Stimulated activated memory B cell treated with anti-CD40 and anti-IgM and Interleukin-4, amounts not matched to agents 10 μg/mL and 1 μg/mL and 100 μg/mL, for 72 hours (primary cell): ENCODE results near the gene EYS.
"Not testable (repeated sequence)": the region's sequence is repeated elsewhere in the genome, so short reads cannot be mapped to it uniquely, and the experiment has no call there.

ENCODE experiments used
- ATAC-seq: fragments of 150-1000 bp; cut with Tn5 transposase; 2 replicates; pipeline ENCODE4 v1.10.0; 2021
- H3K27ac Mint-ChIP-seq: one replicate; pipeline ENCODE4 v1.8.0; 2022; ENCODE audit warnings: mild to moderate bottlenecking, mixed read lengths
- H3K27me3 Mint-ChIP-seq: one replicate; pipeline ENCODE4 v1.8.0; 2022; ENCODE audit warnings: mixed read lengths
- H3K36me3 Mint-ChIP-seq: one replicate; pipeline ENCODE4 v1.8.0; 2022; ENCODE audit warnings: mixed read lengths
- H3K4me1 Mint-ChIP-seq: one replicate; pipeline ENCODE4 v1.8.0; 2022; ENCODE audit warnings: mixed read lengths
- H3K4me3 Mint-ChIP-seq: one replicate; pipeline ENCODE4 v1.8.0; 2022; ENCODE audit warnings: mild to moderate bottlenecking, moderate library complexity, mixed read lengths
- H3K9me3 Mint-ChIP-seq: one replicate; pipeline ENCODE4 v1.8.0; 2022; ENCODE audit warnings: mixed read lengths

Gene EYS

DNA sequence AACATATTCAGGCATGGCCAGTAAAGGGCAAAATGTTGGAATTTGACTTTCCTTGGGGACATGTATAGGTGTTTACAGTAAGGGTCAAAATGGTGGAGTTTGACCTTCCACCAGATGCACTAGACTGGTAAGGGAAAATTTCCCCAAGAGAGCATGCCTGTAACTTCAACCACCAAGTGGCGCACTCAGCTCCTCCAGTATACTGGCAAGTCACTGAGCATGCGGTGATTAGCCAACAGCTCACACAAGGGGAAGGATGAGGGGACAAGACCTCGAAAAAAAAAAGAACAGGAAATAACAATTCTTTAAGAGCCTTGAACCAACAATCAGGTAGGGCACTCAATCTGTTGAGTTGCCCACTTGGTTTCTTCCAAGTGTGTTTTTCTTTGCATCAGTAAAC is 140.9 kb downstream of the EYS start:
- Mint-ChIP-seq H3K27me3 (no peaks in the 10 kb centered on the region), H3K9me3 (peaks cover 7% of the 10 kb centered on the region), H3K36me3 (no peaks in the 10 kb centered on the region), H3K4me3 (no peak overlapping the region), H3K27ac (no peak overlapping the region), H3K4me1 (no peaks in the 10 kb centered on the region)
- ATAC-seq: no peak

DNA sequence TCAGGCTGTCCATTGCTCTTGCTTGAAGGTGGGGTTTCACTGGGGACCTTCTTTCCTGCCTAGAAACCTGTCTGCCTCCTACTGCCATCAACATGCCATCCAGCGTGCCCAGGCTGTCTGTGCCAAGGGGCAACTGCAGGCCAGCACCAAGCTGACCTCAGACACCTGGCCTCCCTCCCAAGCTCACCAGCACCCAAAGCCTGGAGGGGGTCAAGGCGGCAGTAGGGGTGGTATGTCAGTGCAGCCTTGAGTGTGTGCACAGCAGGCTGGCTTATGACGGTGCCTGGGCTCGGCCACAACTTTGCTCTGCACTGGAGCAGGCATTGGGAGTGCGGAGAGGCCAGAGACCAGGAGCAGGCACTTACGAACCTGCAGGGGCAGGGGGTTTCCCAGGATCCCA is 149.0 kb downstream of the EYS start:
- Mint-ChIP-seq H3K27ac (no peak overlapping the region), H3K27me3 (no peaks in the 10 kb centered on the region), H3K4me1 (no peaks in the 10 kb centered on the region), H3K9me3 (peaks cover 4% of the 10 kb centered on the region), H3K4me3 (no peak overlapping the region), H3K36me3 (no peaks in the 10 kb centered on the region)
- ATAC-seq: no peak

DNA sequence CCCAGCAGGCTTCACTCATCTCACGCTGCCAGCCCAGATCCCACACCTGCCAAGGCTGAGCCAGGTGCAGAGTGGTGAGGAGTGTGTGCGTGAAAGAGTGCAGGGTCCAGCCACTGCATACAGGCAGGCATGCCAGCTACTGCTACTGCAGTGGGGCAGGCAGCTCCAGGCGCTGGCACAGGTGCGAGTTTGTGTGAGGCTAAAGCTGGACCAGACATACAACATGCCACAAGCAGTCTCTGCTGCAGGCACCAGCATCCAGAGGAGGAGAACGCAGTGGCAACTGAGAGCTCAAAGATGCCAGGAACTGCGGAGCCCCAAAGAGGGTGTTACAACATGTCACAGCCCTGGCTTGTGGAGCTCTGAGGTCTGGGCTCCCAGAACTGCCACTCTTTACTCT is 149.8 kb downstream of the EYS start:
- no peak overlapping the region for H3K4me3 Mint-ChIP-seq
- H3K4me1 Mint-ChIP-seq: no peaks in the 10 kb centered on the region
- peaks cover 4% of the 10 kb centered on the region for H3K9me3 Mint-ChIP-seq
- H3K27me3 Mint-ChIP-seq: no peaks in the 10 kb centered on the region
- H3K36me3 Mint-ChIP-seq: no peaks in the 10 kb centered on the region
- no peak overlapping the region for H3K27ac Mint-ChIP-seq
- no peak for ATAC-seq

DNA sequence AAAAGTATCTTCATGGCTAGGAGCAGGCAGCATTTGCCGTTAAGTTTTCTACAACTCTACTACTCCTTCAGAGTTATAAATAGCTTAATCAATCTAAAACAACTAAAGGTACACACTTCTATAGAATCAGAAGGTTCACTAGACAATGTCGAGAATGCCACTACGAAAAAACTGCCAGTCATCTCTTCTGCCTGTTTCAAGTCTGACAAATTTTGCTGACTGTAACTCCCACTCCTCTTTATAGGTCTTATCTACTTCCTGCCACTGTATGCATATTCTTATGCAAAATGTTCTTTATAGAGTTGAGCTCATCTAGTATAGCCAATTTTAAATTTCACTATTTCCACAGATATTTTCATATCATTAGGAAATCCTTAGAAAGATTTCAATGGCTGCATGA is 160.1 kb downstream of the EYS start:
- Mint-ChIP-seq H3K4me3 (no peak overlapping the region), H3K27me3 (no peaks in the 10 kb centered on the region), H3K9me3 (peaks cover 6% of the 10 kb centered on the region), H3K27ac (no peak overlapping the region), H3K36me3 (no peaks in the 10 kb centered on the region), H3K4me1 (no peaks in the 10 kb centered on the region)
- no peak for ATAC-seq

DNA sequence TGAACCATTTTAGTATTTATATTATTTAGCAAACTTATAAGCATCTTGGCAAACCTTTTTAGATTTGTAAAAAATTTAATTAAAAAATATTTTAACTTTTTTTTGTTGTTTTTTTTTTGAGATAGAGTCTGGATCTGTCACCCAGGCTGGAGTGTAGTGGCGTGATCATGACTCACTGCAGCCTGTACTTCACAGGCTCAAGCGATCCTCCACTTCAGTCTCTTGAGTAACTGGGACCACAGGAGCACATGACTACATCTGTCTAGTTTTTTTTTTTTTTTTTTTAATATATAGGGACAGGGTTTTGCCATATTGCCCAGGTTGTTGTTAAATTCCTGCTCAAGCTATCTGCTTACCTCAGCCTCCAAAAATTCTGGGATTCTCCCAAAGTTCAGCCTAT is 161.1 kb downstream of the EYS start:
- no peaks in the 10 kb centered on the region for H3K4me1 Mint-ChIP-seq
- peaks cover 6% of the 10 kb centered on the region for H3K9me3 Mint-ChIP-seq
- no peaks in the 10 kb centered on the region for H3K27me3 Mint-ChIP-seq
- no peak for ATAC-seq
- no peaks in the 10 kb centered on the region for H3K36me3 Mint-ChIP-seq
- H3K4me3 Mint-ChIP-seq: no peak overlapping the region
- no peak overlapping the region for H3K27ac Mint-ChIP-seq

DNA sequence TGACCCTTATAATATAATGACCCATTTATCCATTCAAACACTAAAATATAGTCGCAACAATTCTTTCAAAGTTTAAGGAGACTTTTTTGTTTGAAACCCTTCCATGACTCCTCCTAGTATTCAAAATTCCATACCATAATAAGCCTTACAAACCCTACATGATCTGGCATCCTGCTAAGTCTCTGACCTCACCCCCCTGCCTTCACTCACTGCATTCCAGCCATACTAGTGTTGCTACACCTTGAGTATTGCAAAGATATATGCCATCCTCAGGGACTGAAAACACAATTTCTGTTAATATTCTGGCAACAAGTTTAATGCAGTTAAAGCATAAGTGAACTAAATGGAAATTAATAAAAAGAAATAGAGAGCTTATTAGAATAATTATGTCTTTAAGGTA is 168.4 kb downstream of the EYS start:
- ATAC-seq: no peak
- Mint-ChIP-seq H3K27ac (no peak overlapping the region), H3K4me3 (no peak overlapping the region), H3K36me3 (no peaks in the 10 kb centered on the region), H3K4me1 (no peaks in the 10 kb centered on the region), H3K27me3 (no peaks in the 10 kb centered on the region), H3K9me3 (peaks cover 5% of the 10 kb centered on the region)

DNA sequence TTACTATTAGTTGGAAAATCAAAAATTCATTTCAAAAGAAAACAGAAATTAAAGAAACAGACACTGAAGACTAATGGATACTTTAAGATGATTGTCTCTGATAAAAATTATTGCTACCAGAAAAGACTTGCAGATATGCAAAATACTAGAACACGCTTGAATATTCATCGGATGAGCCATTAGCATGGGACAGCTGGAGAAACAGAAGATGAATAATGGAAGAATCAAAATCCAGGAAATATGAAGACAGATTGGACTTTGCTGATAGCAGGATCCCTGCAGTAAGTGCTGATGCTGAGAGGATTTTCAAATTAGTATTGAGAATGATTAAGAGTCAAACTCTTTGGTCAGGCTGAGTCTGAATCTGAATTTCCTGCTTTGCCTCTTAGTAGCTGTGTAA is 169.4 kb downstream of the EYS start:
- no peaks in the 10 kb centered on the region for H3K36me3 Mint-ChIP-seq
- peaks cover 4% of the 10 kb centered on the region for H3K9me3 Mint-ChIP-seq
- H3K4me3 Mint-ChIP-seq: no peak overlapping the region

DNA sequence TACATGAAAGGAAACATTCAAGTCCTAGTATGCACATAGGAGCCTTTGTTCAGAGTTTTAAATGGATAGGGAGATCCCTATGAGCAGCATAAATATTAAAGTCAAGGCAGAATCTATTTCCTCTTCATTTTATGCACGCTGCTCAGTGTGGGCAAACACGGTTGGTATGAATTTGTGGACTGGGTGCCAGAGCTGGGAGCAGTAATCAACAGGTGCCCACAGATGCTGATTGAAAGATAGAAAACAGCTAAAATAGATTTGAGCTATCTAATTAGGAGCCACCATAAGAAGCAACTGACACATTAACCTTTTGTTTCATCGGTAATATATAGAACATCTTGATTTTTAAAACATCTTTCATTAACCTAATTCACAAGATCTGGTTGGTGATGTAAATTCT is 175.5 kb downstream of the EYS start:
- Mint-ChIP-seq H3K9me3 (peaks cover 4% of the 10 kb centered on the region), H3K4me3 (no peak overlapping the region), H3K36me3 (no peaks in the 10 kb centered on the region), H3K4me1 (no peaks in the 10 kb centered on the region), H3K27me3 (no peaks in the 10 kb centered on the region), H3K27ac (no peak overlapping the region)
- no peak for ATAC-seq

More for the DNA sequence above, 169.4 kb downstream of the EYS start:
- no peak for ATAC-seq
- H3K27me3 Mint-ChIP-seq: no peaks in the 10 kb centered on the region
- H3K4me1 Mint-ChIP-seq: no peaks in the 10 kb centered on the region
- no peak overlapping the region for H3K27ac Mint-ChIP-seq

DNA sequence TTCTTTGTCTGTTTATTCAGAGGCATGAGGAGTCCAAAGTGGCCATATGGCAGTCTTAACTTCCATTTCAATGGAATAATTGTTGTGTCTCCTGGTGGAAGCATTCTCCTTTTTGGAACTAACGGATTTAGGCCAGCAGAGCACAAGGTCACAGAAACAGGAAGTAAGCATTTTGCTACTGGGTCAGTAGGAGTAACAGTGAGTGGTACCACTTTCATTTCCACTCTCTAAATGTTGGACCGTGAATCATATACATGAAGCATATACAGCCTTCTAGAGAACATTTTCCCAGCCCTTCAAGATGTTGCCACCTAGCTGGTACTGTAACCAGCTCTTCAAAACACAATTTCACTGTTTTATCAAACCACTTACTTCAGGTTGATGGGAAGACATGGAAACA is 182.8 kb downstream of the EYS start:
- ATAC-seq: no peak
- Mint-ChIP-seq H3K27ac (no peak overlapping the region), H3K27me3 (no peaks in the 10 kb centered on the region), H3K36me3 (no peaks in the 10 kb centered on the region), H3K9me3 (peaks cover 6% of the 10 kb centered on the region), H3K4me3 (no peak overlapping the region), H3K4me1 (no peaks in the 10 kb centered on the region)

DNA sequence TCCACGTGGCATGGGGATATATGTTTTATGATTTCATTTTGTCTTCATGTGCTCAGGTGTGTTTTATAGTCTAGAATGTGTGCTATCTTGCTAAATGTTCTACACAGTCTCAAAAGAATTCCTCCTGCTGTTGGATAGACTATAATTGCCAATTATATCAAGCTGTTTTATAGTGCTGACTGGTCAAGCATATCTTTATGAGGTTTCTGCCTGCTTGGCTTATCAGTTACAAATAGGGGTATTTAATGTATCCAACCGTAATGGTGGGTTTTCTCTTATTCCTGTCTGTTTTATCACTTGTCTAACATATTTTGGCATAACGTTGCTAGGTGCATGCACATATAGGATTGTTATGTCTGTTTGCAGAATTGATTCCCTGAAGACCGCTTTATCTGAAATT is 201.3 kb downstream of the EYS start:
- H3K27ac Mint-ChIP-seq: no peak overlapping the region
- H3K4me3 Mint-ChIP-seq: no peak overlapping the region
- peaks cover 3% of the 10 kb centered on the region for H3K9me3 Mint-ChIP-seq
- H3K4me1 Mint-ChIP-seq: no peaks in the 10 kb centered on the region
- no peaks in the 10 kb centered on the region for H3K36me3 Mint-ChIP-seq
- no peak for ATAC-seq
- H3K27me3 Mint-ChIP-seq: no peaks in the 10 kb centered on the region

DNA sequence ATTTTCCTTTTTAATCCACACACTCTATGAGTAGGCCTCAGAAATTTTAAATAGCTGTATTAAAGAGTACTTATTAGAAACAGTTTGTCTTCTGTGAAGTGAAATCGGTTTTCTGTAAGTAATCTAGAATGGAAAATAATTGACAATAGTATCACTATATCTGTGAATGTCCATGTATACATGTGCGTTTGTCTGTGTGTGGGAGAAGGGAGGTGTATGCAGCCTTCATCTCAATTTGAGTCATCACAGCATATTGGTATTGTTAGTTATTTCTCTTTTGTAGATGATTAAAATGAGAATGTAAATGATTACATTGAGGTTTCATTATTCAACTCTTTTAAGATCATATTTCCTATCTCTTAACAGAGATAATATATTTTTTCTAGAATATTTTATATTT is 206.0 kb downstream of the EYS start:
- no peak overlapping the region for H3K27ac Mint-ChIP-seq
- H3K36me3 Mint-ChIP-seq: no peaks in the 10 kb centered on the region
- peaks cover 6% of the 10 kb centered on the region for H3K9me3 Mint-ChIP-seq

DNA sequence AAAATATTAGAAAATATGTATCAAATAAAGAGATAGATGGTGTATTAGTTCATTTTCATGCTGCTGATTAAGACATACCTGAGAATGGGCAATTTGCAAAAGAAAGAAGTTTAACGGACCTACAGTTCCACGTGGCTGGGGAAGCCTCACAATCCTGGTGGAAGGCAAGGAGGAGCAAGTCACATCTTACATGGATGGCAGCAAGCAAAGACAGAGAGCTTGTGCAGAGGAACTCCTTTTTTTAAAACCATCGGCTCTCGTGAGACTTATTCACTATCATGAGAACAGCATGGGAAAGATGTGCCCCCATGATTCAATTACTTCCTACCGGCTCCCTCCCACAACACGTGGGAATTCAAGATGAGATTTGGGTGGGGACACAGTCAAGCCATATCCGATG is 223.4 kb downstream of the EYS start:
- not testable (repeated sequence) for H3K9me3 Mint-ChIP-seq, H3K27me3 Mint-ChIP-seq, H3K4me1 Mint-ChIP-seq, H3K4me3 Mint-ChIP-seq, H3K27ac Mint-ChIP-seq, ATAC-seq, H3K36me3 Mint-ChIP-seq

More for the DNA sequence above, 206.0 kb downstream of the EYS start:
- ATAC-seq: no peak
- no peak overlapping the region for H3K4me3 Mint-ChIP-seq
- H3K27me3 Mint-ChIP-seq: no peaks in the 10 kb centered on the region
- no peaks in the 10 kb centered on the region for H3K4me1 Mint-ChIP-seq

DNA sequence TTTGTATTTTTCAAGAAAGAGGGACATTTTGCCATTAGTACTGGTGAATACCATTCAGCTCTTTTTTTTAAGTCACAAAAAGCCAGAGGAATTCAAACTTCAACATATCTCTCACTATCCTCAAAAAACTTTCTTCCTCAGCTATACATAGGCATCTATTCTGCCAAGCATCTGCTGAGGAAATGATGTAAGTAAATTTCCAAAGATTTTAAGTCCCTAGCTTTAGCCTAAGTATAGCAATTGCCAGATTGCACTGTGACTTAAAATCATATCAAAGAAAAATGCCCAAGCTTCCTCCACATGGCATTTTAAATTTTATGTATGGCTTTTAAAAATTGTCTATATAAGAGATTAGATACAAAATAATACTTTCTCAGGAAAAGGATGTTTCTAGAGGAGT is 237.4 kb downstream of the EYS start:
- no peaks in the 10 kb centered on the region for H3K4me1 Mint-ChIP-seq
- H3K27ac Mint-ChIP-seq: no peak overlapping the region
- no peaks in the 10 kb centered on the region for H3K27me3 Mint-ChIP-seq
- no peak for ATAC-seq
- H3K4me3 Mint-ChIP-seq: no peak overlapping the region
- H3K36me3 Mint-ChIP-seq: no peaks in the 10 kb centered on the region
- H3K9me3 Mint-ChIP-seq: peaks cover 10% of the 10 kb centered on the region

DNA sequence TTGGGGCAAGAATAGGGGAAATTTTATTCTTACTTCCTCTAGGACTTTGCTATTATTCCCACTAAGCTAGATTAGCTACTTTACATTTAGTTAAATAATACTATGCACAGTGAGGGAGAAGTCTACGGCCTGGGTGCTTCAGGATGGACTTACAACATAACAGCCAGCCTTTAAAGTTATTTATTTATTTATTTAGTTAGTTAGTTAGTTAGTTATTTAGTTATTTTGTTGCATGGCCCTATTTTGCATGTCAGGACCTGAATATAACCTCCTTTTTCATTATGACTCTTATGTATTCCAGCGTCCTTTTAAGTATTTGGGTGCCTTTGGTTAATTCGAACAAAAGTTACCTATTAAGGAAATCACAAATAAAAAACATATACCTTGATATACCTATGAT is 238.7 kb downstream of the EYS start:
- no peak for ATAC-seq
- no peaks in the 10 kb centered on the region for H3K4me1 Mint-ChIP-seq
- H3K27ac Mint-ChIP-seq: no peak overlapping the region
- peaks cover 12% of the 10 kb centered on the region for H3K9me3 Mint-ChIP-seq
- no peaks in the 10 kb centered on the region for H3K36me3 Mint-ChIP-seq
- H3K27me3 Mint-ChIP-seq: no peaks in the 10 kb centered on the region
- no peak overlapping the region for H3K4me3 Mint-ChIP-seq

DNA sequence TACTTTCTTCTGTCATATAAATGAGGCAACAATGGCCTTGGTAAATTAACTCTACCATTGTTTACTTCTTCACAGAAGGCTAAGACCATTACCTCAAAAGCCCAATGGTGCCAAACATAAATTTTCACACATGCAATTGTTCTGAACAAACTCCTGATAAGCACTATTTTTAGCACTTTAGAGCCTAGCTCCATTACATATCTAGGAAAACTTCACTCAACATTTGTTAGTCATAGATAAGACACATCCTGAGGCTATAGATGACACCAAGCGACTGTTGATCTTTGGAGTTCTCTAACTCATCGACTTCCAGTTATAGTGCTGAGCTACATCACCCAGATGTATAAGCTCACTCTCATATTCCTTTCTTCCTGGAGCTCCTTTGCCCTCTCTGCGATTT is 245.9 kb downstream of the EYS start:
- Mint-ChIP-seq H3K4me1 (no peaks in the 10 kb centered on the region), H3K4me3 (no peak overlapping the region), H3K27me3 (no peaks in the 10 kb centered on the region), H3K36me3 (no peaks in the 10 kb centered on the region), H3K27ac (no peak overlapping the region), H3K9me3 (peaks cover 8% of the 10 kb centered on the region)
- no peak for ATAC-seq

DNA sequence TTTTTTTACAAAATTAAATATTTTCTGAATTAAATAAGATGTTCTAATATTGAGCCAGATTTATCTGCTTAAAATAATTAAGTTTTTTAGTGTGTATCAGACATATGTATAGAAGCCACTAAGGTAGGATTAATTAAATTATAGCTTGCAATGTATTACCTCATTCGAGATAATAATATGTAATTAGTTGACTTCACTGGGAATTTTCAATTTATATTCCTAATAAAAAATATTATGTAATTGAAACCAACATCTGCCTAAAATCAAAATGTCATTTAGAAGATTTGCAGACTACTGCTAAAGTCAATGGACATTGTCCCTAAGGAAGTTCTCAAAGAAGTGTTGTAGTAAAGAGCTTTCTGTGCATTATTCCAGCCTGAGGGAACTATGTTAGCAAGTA is 254.7 kb downstream of the EYS start:
- no peak overlapping the region for H3K27ac Mint-ChIP-seq
- H3K9me3 Mint-ChIP-seq: peaks cover 6% of the 10 kb centered on the region
- H3K27me3 Mint-ChIP-seq: no peaks in the 10 kb centered on the region
- no peaks in the 10 kb centered on the region for H3K4me1 Mint-ChIP-seq
- ATAC-seq: no peak
- no peaks in the 10 kb centered on the region for H3K36me3 Mint-ChIP-seq
- no peak overlapping the region for H3K4me3 Mint-ChIP-seq

DNA sequence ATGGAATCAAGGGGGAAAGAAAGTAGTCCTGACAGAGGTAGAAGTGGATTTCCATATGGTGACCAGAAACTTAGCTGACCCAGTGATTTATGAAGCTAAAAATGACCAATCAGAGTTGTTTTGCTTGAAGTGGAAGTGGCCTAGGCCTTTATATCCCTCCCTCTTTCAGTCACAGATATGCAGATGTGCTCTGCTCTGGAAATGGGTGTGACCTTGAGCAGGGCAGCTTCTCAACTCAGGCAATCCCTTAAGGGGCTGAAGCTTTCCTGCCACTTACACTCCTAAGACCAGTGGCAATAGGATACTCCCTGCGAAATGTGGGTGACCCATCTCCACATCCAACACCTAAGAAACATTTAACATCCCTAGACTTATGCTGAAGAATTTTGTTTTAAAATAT is 256.6 kb downstream of the EYS start:
- H3K27me3 Mint-ChIP-seq: no peaks in the 10 kb centered on the region
- H3K4me3 Mint-ChIP-seq: no peak overlapping the region
- peaks cover 3% of the 10 kb centered on the region for H3K9me3 Mint-ChIP-seq
- no peak for ATAC-seq
- no peaks in the 10 kb centered on the region for H3K4me1 Mint-ChIP-seq
- H3K27ac Mint-ChIP-seq: no peak overlapping the region
- no peaks in the 10 kb centered on the region for H3K36me3 Mint-ChIP-seq
